ENCODE results near the gene DHRS7B.
A peak's percentile ranks its signal among the peaks of the same experiment; 100 is the strongest.
"Not testable (repeated sequence)": the region's sequence is repeated elsewhere in the genome, so short reads cannot be mapped to it uniquely, and the experiment has no call there.

Gene DHRS7B

GRCh38 chr17:21098934-21099689 lies 27.7 kb upstream of the DHRS7B start:
- peak overlapping the region; percentile 71 for H3K4me3 ChIP-seq (ENCODE audit: low read length)
- peak; percentile 87 for DNase-seq (ENCODE audit: low read depth)
- no peak for TF ChIP-seq CTCF (IDR thresholded peaks at IDR 0.05; ENCODE audit: insufficient read depth, low read depth, low read length, missing control alignments)

- no peak for TF ChIP-seq CTCF (IDR thresholded peaks at IDR 0.05; ENCODE audit: insufficient read depth, low read depth, low read length, missing control alignments)
- no peak overlapping the region for H3K4me3 ChIP-seq (ENCODE audit: low read length)
These were observed 26.1 kb upstream of the DHRS7B start for GRCh38 chr17:21100636-21101035.

GRCh38 chr17:21104608-21105007 lies 22.2 kb upstream of the DHRS7B start:
- no peak for TF ChIP-seq CTCF (IDR thresholded peaks at IDR 0.05; ENCODE audit: insufficient read depth, low read depth, low read length, missing control alignments)
- no peak overlapping the region for H3K4me3 ChIP-seq (ENCODE audit: low read length)
- DNase-seq (ENCODE audit: low read depth) = no peak

More at GRCh38 chr17:21100636-21101035, 26.1 kb upstream of the DHRS7B start:
- no peak for DNase-seq (ENCODE audit: low read depth)

- H3K4me3 ChIP-seq (ENCODE audit: low read length) = no peak overlapping the region
- no peak for TF ChIP-seq CTCF (IDR thresholded peaks at IDR 0.05; ENCODE audit: insufficient read depth, low read depth, low read length, missing control alignments)
- no peak for DNase-seq (ENCODE audit: low read depth)
These were observed 21.5 kb upstream of the DHRS7B start for GRCh38 chr17:21105064-21105894.

- no peak overlapping the region for H3K4me3 ChIP-seq (ENCODE audit: low read length)
- TF ChIP-seq CTCF (IDR thresholded peaks at IDR 0.05; ENCODE audit: insufficient read depth, low read depth, low read length, missing control alignments) = no peak
- no peak for DNase-seq (ENCODE audit: low read depth)
These were observed 20.4 kb upstream of the DHRS7B start for GRCh38 chr17:21106316-21106715.

- not testable (repeated sequence) for H3K4me3 ChIP-seq (ENCODE audit: low read length); DNase-seq (ENCODE audit: low read depth)
These were observed 19.6 kb upstream of the DHRS7B start for GRCh38 chr17:21107067-21107650.

- no peak overlapping the region for H3K4me3 ChIP-seq (ENCODE audit: low read length)
- no peak for TF ChIP-seq CTCF (IDR thresholded peaks at IDR 0.05; ENCODE audit: insufficient read depth, low read depth, low read length, missing control alignments)
- DNase-seq (ENCODE audit: low read depth) = no peak
These were observed 18.1 kb upstream of the DHRS7B start for GRCh38 chr17:21108651-21109050.

Data from epithelial cell of esophagus (primary cell).